Uterus (tissue), 4 donors: ENCODE results near the gene SRCIN1. TPM values are rescaled to one million over a fixed set of nuclear protein-coding genes. Genes with fewer than 3 reads are reported as not detected.
"Not testable (repeated sequence)": the region's sequence is repeated elsewhere in the genome, so short reads cannot be mapped to it uniquely, and the experiment has no call there.

ENCODE experiments used
- DNase-seq, 2 donors: peaks; one replicate each; pipeline ENCODE4 v3.0.0-alpha.2; 2019 to 2020
- H3K27ac ChIP-seq, 2 donors: fragments of 200-600 bp; sonication (generic); 1 replicate in 1 of 2; 2 replicates in 1 of 2; pipeline ENCODE4 v1.5.1; 2016 to 2018
- H3K27me3 ChIP-seq, 2 donors: fragments of 200-600 bp; sonication (generic); one replicate each; pipeline ENCODE4 v1.5.1; 2018 to 2019; ENCODE audit warnings: control low read depth in 1 of 2
- H3K36me3 ChIP-seq, 2 donors: fragments of 200-600 bp; sonication (generic); one replicate each; pipeline ENCODE4 v1.5.1; 2019; ENCODE audit warnings: control low read depth in 1 of 2
- H3K4me1 ChIP-seq, 2 donors: fragments of 200-600 bp; sonication (generic); one replicate each; pipeline ENCODE4 v1.5.1; 2018 to 2019; ENCODE audit warnings: control low read depth in 1 of 2
- H3K4me3 ChIP-seq, 2 donors: fragments of 200-600 bp; sonication (generic); 1 replicate in 1 of 2; 2 replicates in 1 of 2; pipeline ENCODE4 v1.5.1; 2018 to 2019; ENCODE audit warnings: mild to moderate bottlenecking in 1 of 2
- H3K9me3 ChIP-seq, 2 donors: fragments of 200-600 bp; sonication (generic); one replicate each; pipeline ENCODE4 v1.5.1; 2019; ENCODE audit warnings: control low read depth in 1 of 2
- CTCF ChIP-seq, 4 experiments: fragments of 200-600 bp in 2 of 4; fragments of 450-650 bp in 2 of 4; sonication (generic) in 2 of 4; IDR thresholded peaks; one replicate each; pipeline ENCODE4 v1.5.1; 2016 to 2019; ENCODE audit warnings: antibody characterized with exemption in 4 of 4, mild to moderate bottlenecking in 2 of 4, moderate library complexity in 1 of 4
- POLR2A ChIP-seq, 2 donors: fragments of 450-650 bp; IDR thresholded peaks; one replicate each; pipeline ENCODE4 v1.6.1; 2016; ENCODE audit warnings: antibody characterized with exemption in 2 of 2, mild to moderate bottlenecking in 1 of 2, moderate library complexity in 1 of 2
- intact Hi-C: fragments of 100-400 bp; cut with DNase I; formaldehyde crosslinking; loops from one replicate; pipeline ENCODE4 v1.15.1; 2023; ENCODE audit warnings: low total_unique reads
- total RNA-seq, 4 donors: library from RNA; depleted of rRNA in 3 of 4; stranded (reverse); fragments of >200 nt in 3 of 4; gene quantifications; one replicate each; pipeline versions ENCODE4 v1.1.0 to v1.2.4, GENCODE V29; 2014 to 2023
- donor health status: DM: yes; HTN: yes; CAD: no.

The SRCIN1 gene
- total RNA-seq, 4 donors from 2014 or later = 3.4 to 6.6 TPM; not detected in 2

GRCh38 chr17:38485146-38485468 is 120.6 kb downstream of the SRCIN1 start:
- no peak overlapping the region for H3K4me3 ChIP-seq
- H3K4me1 ChIP-seq = no peaks in the 10 kb centered on the region
- H3K27me3 ChIP-seq = no peaks in the 10 kb centered on the region
- no peak for DNase-seq
- H3K9me3 ChIP-seq = no peaks in the 10 kb centered on the region
- no peak for TF ChIP-seq CTCF (IDR thresholded peaks at IDR 0.05)
- TF ChIP-seq POLR2A (IDR thresholded peaks at IDR 0.05) = no peak
- intact Hi-C loops = no loop called here
- no peaks in the 10 kb centered on the region for H3K36me3 ChIP-seq
- peak overlapping the region; percentile 58 to 87 for H3K27ac ChIP-seq

- H3K36me3 ChIP-seq = not testable (repeated sequence)
Measured at GRCh38 chr17:38484242-38485145, 121.3 kb downstream of the SRCIN1 start.

DNA sequence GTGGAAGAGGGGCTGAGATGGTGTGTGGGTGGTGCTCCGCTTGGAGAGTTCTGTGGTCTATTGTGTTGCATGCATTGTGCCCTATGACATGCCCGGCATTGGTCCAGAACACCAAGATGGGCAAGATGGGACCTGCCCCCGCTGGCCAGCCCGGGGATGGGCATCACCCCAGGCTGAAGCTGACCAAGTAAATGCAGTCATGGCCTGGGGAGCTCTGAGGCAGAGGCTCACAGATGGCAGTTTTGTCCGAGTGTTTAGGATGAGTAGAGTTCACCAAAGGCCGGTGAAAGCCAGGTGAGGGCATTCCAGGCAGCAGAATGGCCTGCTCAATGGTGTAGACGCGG is 123.1 kb downstream of the SRCIN1 start:
- intact Hi-C loops = loop anchor here (5.0 kb wide), 1 partner anchor 40 kb away; no protein-coding TSS in a partner anchor
- not testable (repeated sequence) for H3K4me1 ChIP-seq, H3K9me3 ChIP-seq, DNase-seq, H3K27me3 ChIP-seq, H3K36me3 ChIP-seq, H3K27ac ChIP-seq, H3K4me3 ChIP-seq

More at GRCh38 chr17:38484242-38485145, 121.3 kb downstream of the SRCIN1 start:
- H3K4me3 ChIP-seq, H3K4me1 ChIP-seq, H3K27me3 ChIP-seq, H3K9me3 ChIP-seq: not testable (repeated sequence)
- intact Hi-C loops = loop anchor here (5.0 kb wide), 1 partner anchor 42 kb away; no protein-coding TSS in a partner anchor
- peak overlapping the region; percentile 69 to 87 for H3K27ac ChIP-seq
- TF ChIP-seq CTCF (IDR thresholded peaks at IDR 0.05) = peak; percentile 83 to 93 (median 90)
- DNase-seq = peak; percentile 83 to 84

DNA sequence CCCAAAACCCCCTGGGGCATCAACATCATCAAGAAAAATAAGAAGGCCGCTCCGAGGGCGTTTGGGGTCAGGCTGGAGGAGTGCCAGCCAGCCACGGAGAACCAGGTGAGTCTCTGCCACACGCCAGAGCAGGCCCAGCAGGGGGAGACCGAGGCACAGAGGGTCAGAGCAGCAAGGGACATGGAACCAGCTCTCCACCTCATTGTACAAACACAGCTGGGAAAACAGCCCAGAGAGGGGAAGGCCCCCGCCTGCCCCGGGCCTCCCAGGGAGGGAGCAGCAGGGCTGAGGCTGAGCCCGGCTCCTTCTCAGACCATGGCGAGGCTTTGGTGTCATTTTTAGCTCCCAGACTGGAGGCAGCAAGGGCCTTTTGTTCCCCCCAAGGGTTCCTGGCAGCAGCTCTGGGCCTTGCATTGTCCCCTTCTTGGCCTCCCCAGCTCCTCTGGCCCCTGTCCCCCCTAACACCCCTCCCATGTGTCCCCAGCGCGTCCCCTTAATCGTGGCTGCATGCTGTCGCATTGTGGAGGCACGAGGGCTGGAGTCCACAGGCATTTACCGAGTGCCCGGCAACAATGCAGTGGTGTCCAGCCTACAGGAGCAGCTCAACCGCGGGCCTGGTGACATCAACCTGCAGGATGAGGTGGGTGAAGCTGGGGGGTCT is 123.6 kb downstream of the SRCIN1 start:
- not testable (repeated sequence) for H3K27ac ChIP-seq, H3K4me1 ChIP-seq, H3K27me3 ChIP-seq, H3K9me3 ChIP-seq, H3K36me3 ChIP-seq, DNase-seq, H3K4me3 ChIP-seq
- intact Hi-C loops = loop anchor here (5.0 kb wide), 1 partner anchor 40 kb away; no protein-coding TSS in a partner anchor

Other genes starting within 250 kb of the SRCIN1 start
- gene ARHGAP23, start 177.5 kb downstream of the SRCIN1 start, total RNA-seq = 100 to 1,000 TPM in 1 of 4 donors, 10 to 100 TPM in 1, 1 to 10 TPM in 2; 2.6 to 119 (median 15.2) TPM
- 1 to 10 TPM in 2 of 4 donors, under 1 TPM in 1, not detected in 1; under 0.01 to 1.1 (median 1.0) TPM for gene EPOP, start 69.0 kb upstream of the SRCIN1 start, total RNA-seq
- 100 to 1,000 TPM in 1 of 4 donors, 10 to 100 TPM in 3; 32.3 to 218 (median 60.3) TPM for gene MLLT6, start 99.3 kb upstream of the SRCIN1 start, total RNA-seq
- gene CISD3, start 124.4 kb upstream of the SRCIN1 start, total RNA-seq = 10 to 100 TPM in 1 of 4 donors, 1 to 10 TPM in 2, under 1 TPM in 1; 0.26 to 22.0 (median 2.9) TPM
- 10 to 100 TPM in 2 of 4 donors, 1 to 10 TPM in 2; 5.5 to 81.8 (median 16.2) TPM for gene PCGF2, start 142.4 kb upstream of the SRCIN1 start, total RNA-seq
- 100 to 1,000 TPM in 2 of 4 donors, 10 to 100 TPM in 2; 91.6 to 285 (median 101) TPM for gene PSMB3, start 146.8 kb upstream of the SRCIN1 start, total RNA-seq
- gene PIP4K2B, start 193.6 kb upstream of the SRCIN1 start, total RNA-seq = 10 to 100 TPM; 23.2 to 89.5 (median 42.3) TPM
- 10 to 100 TPM in 3 of 4 donors, 1 to 10 TPM in 1; 9.1 to 26.2 (median 18.1) TPM for gene CWC25, start 219.4 kb upstream of the SRCIN1 start, total RNA-seq
- 1,000 to 10,000 TPM; 1,418 to 5,044 (median 2,630) TPM for gene RPL23, start 247.8 kb upstream of the SRCIN1 start, total RNA-seq